Psoas muscle (tissue), 8 donors: ENCODE results near the gene SLC30A3. TPM values are rescaled to one million over a fixed set of nuclear protein-coding genes. Genes with fewer than 3 reads are reported as not detected.
A peak's percentile ranks its signal among the peaks of the same experiment; 100 is the strongest.
"Not testable (repeated sequence)": the region's sequence is repeated elsewhere in the genome, so short reads cannot be mapped to it uniquely, and the experiment has no call there.

Source experiments
- ATAC-seq, 4 donors: fragments of 200-7000 bp; cut with Tn5 transposase; one replicate each; pipeline ENCODE4 v1.9.1; 2020; ENCODE audit warnings: moderate library complexity in 3 of 4, mild to moderate bottlenecking in 2 of 4
- DNase-seq, 2 donors: peaks; one replicate each; pipeline ENCODE4 v3.0.0-alpha.2; 2020
- H3K27ac ChIP-seq: fragments of 200-600 bp; one replicate; pipeline ENCODE4 v1.8.0; 2022
- H3K27me3 ChIP-seq, 3 donors: fragments of 200-600 bp in 1 of 3; one replicate each; pipeline versions ENCODE4 v1.6.1 to v1.8.0; 2013 to 2022; ENCODE audit warnings: low read length in 2 of 3, mild to moderate bottlenecking in 2 of 3, moderate library complexity in 1 of 3; ENCODE audit not compliant: insufficient read depth in 3 of 3
- H3K36me3 ChIP-seq, 2 donors: fragments of 200-600 bp in 1 of 2; one replicate each; pipeline versions ENCODE4 v1.6.1 to v1.8.0; 2013 to 2022; ENCODE audit warnings: low read depth in 1 of 2, mild to moderate bottlenecking in 1 of 2, moderate library complexity in 1 of 2; ENCODE audit not compliant: insufficient read depth in 1 of 2
- H3K4me1 ChIP-seq: fragments of 200-600 bp; one replicate; pipeline ENCODE4 v1.8.0; 2022
- H3K4me3 ChIP-seq: fragments of 200-600 bp; one replicate; pipeline ENCODE4 v1.8.0; 2022; ENCODE audit warnings: mild to moderate bottlenecking
- H3K9me3 ChIP-seq: fragments of 200-600 bp; one replicate; pipeline ENCODE4 v1.8.0; 2022
- CTCF ChIP-seq: fragments of 200-600 bp; IDR thresholded peaks from one replicate; pipeline ENCODE4 v1.8.0; 2022; ENCODE audit warnings: antibody characterized with exemption
- WGBS, 3 donors: extraction: QIAGEN DNeasy Blood & Tissue Kit; methylation state at CpG; one replicate each; pipeline versions ENCODE4 v1.1.6 to v1.1.7; 2013; 5-methylcytosine and 5-hydroxymethylcytosine counted together
- intact Hi-C, 2 donors: fragments of 100-400 bp; cut with DNase I; formaldehyde crosslinking; loops; one replicate each; pipeline versions ENCODE4 v1.11.0 to v1.14.2; 2022
- polyA plus RNA-seq, 3 donors: library from polyadenylated mRNA; stranded (reverse); fragments of 200-250 nt; gene quantifications; one replicate each; pipeline ENCODE4 v1.2.3, GENCODE V29; 2013
- total RNA-seq, 4 donors: library from RNA; stranded (reverse); fragmentation: NEBNext Ultra II Directional in 2 of 4; extraction: Animal tissue kit (Norgen Biotek cat#: 25700) in 2 of 4; gene quantifications; one replicate each; pipeline versions ENCODE4 v1.2.1 to v1.2.4, GENCODE V29; 2021 to 2023
- donor health status: healthy with polysubstance abuse.
- donor health status: DM: no; HTN: no; CAD: no; lungs with moderate emphysema.
- donor health status: Bipolar disorder and iron deficiency.
- donor health status: healthy.
- donor health status: DM: yes; HTN: yes; CAD: no.
- donor health status: DM: no; HTN: no; CAD: no.
- donor health status: DM: no; HTN: no; CAD: no.
- donor health status: DM: yes; HTN: yes; CAD: no.

SLC30A3 gene
- total and polyA plus RNA-seq, 7 donors = 0.03 to 0.92 (median 0.13) TPM; not detected in 1

DNA sequence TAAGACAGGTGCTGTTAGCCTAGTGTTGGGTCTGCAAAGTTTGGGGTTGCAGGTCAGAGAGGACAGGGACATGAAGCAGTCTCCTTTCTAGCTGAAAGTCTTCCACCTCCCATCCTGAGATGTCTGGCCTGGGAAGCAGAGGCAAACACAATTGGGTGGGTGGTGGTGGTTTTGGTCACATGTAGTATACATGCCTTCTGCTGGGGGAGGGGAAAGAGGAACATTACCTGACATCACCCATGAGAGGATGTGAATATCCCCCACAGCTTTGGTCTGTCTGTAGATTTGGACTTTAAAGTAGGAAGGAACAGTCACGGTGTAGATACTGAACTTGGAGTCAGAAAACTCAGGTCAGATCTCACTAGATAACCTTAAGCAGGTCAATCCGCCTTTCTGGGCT is 7.8 kb upstream of the SLC30A3 start:
- no peak overlapping the region for H3K27ac ChIP-seq
- 79 to 90% (median 82%) methylated on average over 2 of the region's 2 CpGs for WGBS, 3 donors
- H3K9me3 ChIP-seq = no peaks in the 10 kb centered on the region
- intact Hi-C loops = no loop called here
- ATAC-seq (no peak), DNase-seq (no peak)
- no peaks in the 10 kb centered on the region for H3K4me1 ChIP-seq
- H3K4me3 ChIP-seq = no peak overlapping the region
- peaks cover 0 to 23% (median 3%) of the 10 kb centered on the region in 3 donors for H3K27me3 ChIP-seq
- TF ChIP-seq CTCF = no peak
- no peaks in the 10 kb centered on the region for H3K36me3 ChIP-seq

- Histone ChIP-seq H3K4me1 (peaks cover 3% of the 10 kb centered on the region), H3K27ac (no peak overlapping the region), H3K4me3 (no peak overlapping the region), H3K36me3 (no peaks in the 10 kb centered on the region), H3K27me3 (peaks cover 0 to 29% (median 3%) of the 10 kb centered on the region in 3 donors), H3K9me3 (no peaks in the 10 kb centered on the region)
- 75 to 84% (median 82%) methylated on average over 3 of the region's 3 CpGs for WGBS, 3 donors
- TF ChIP-seq CTCF = no peak
- no peak for DNase-seq
- intact Hi-C loops = no loop called here
- no peak for ATAC-seq
Measured at GRCh38 chr2:27270131-27270530, 7.3 kb upstream of the SLC30A3 start.

DNA sequence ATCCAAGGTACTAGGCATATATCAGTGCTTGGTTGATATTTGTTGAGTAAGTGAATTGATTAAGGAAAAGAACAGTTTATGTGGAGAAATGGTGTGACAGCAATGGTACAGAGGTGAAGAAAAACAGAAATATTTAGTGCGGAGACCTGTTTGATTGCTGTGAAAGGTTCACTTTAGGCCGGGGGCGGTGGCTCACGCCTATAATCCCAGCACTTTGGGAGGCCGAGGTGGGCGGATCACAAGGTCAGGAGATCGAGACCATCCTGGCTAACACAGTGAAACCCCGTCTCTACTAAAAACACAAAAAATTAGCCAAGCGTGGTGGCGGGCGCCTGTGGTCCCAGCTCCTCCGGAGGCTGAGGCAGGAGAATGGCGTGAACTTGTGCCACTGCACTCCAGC is 5.4 kb upstream of the SLC30A3 start:
- H3K36me3 ChIP-seq, H3K27ac ChIP-seq, ATAC-seq, intact Hi-C loops, H3K4me3 ChIP-seq, DNase-seq, H3K9me3 ChIP-seq: not testable (repeated sequence)
- WGBS, 3 donors = 89 to 92% (median 92%) methylated on average over 13 of the region's 13 CpGs
- H3K4me1 ChIP-seq = peaks cover 22% of the 10 kb centered on the region
- H3K27me3 ChIP-seq = peaks cover 0 to 47% (median 14%) of the 10 kb centered on the region in 3 donors

GRCh38 chr2:27265536-27265870 is 2.7 kb upstream of the SLC30A3 start:
- TF ChIP-seq CTCF = no peak
- Histone ChIP-seq H3K4me1 (peaks cover 28% of the 10 kb centered on the region), H3K36me3 (no peaks in the 10 kb centered on the region), H3K4me3 (peak overlapping the region; percentile 71), H3K9me3 (no peaks in the 10 kb centered on the region), H3K27me3 (peaks cover 0 to 72% (median 34%) of the 10 kb centered on the region in 3 donors), H3K27ac (no peak overlapping the region)
- ATAC-seq (peak in 1 of 4 donors; percentile 6), DNase-seq (no peak)
- intact Hi-C loops = no loop called here

DNA sequence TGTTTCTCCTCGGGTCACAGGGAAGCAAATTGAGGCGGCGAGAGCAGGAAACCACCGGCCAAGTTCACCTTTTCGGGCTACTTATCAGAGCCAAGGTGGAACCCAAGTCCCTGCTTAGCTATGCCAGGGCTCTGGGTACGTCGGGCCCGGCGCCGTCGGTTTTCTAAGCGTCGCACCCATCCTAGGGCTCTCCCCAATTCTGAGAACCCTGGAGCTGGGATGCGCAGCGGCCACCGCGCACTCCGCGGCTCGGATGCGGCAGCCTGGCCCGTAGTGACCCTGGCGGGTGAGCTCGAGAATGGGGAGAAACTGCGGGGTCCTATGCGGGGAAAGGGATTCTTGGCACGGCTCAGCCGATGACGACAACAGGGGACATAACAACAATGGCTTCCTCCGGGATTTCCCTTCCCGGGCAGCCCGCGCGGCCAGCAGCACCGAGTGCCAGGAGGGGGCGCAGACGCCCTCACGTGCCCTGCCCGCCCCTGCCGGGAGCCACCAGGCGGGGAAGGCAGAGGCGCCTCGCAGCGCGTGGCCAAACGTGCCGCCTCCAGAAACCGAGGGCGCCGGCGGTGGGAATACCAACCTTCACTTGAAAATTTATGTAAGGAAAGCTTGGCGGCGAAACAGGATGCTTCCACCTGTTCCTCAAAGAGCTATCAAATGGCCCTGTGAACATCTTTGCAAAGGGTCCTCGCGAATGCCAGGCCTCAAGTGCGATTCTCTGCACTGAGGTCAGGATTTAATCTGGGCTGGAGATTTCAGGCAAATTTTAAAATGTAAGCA is 2.1 kb upstream of the SLC30A3 start:
- intact Hi-C loops = no loop called here

More for the DNA sequence above, 2.1 kb upstream of the SLC30A3 start:
- ATAC-seq = peak; percentile 55 to 81 (median 72)
- Histone ChIP-seq H3K27me3 (peaks cover 0 to 78% (median 35%) of the 10 kb centered on the region in 3 donors), H3K4me3 (peak overlapping the region; percentile 71), H3K36me3 (no peaks in the 10 kb centered on the region), H3K9me3 (no peaks in the 10 kb centered on the region), H3K27ac (no peak overlapping the region), H3K4me1 (peaks cover 28% of the 10 kb centered on the region)
- peak; percentile 36 for TF ChIP-seq CTCF
- peak; percentile 64 to 81 for DNase-seq
- WGBS, 3 donors = 2 to 3% (median 2%) methylated on average over 47 to 56 of the region's 56 CpGs
